Measurements from ENCODE around the gene ZNF266. TPM values are rescaled to one million over a fixed set of nuclear protein-coding genes. Genes with fewer than 3 reads are reported as not detected.

The ZNF266 gene
- total RNA-seq, 1 donor from 2014 or later: 21.1 TPM

Other genes with a start within 250 kb of the ZNF266 start
- gene OR7D4, start 216.0 kb downstream of the ZNF266 start, total RNA-seq: not detected
- not detected for gene OR7E24, start 184.6 kb downstream of the ZNF266 start, total RNA-seq
- 23.5 TPM for gene ZNF699, start 125.7 kb downstream of the ZNF266 start, total RNA-seq
- gene ZNF559, start 111.4 kb downstream of the ZNF266 start, total RNA-seq: 29.2 TPM
- 5.8 TPM for gene ZNF177, start 72.6 kb downstream of the ZNF266 start, total RNA-seq
- gene ZNF560, start 63.0 kb upstream of the ZNF266 start, total RNA-seq: not detected
- 18.8 TPM for gene ZNF426, start 103.1 kb upstream of the ZNF266 start, total RNA-seq
- gene ZNF121, start 148.9 kb upstream of the ZNF266 start, total RNA-seq: 40.5 TPM
- 49.1 TPM for gene ZNF561, start 185.7 kb upstream of the ZNF266 start, total RNA-seq
- gene ZNF562, start 239.5 kb upstream of the ZNF266 start, total RNA-seq: 47.9 TPM

All from tongue (tissue), 1 donor.